Measurements from ENCODE around the gene SMARCAL1.

Gene SMARCAL1

GRCh38 chr2:216478791-216479190 lies 66.5 kb downstream of the SMARCAL1 start:
- H3K79me2 ChIP-seq = no peaks in the 10 kb centered on the region
- no peak for TF ChIP-seq CTCF (IDR thresholded peaks at IDR 0.05)
- H3K9ac ChIP-seq = no peak overlapping the region
- H3K27ac ChIP-seq = no peak overlapping the region
- no peaks in the 10 kb centered on the region for H3K4me1 ChIP-seq
- no peak overlapping the region for H3K4me2 ChIP-seq (ENCODE audit: low read length)
- no peaks in the 10 kb centered on the region for H3K9me3 ChIP-seq (ENCODE audit: control insufficient read depth, low read length)
- no peak overlapping the region for H3K4me3 ChIP-seq (ENCODE audit: low read depth, low read length)
- H2AFZ ChIP-seq = no peak overlapping the region
- H3K27me3 ChIP-seq (ENCODE audit: control insufficient read depth, insufficient read depth, low read length) = no peaks in the 10 kb centered on the region
- H3K36me3 ChIP-seq (ENCODE audit: control insufficient read depth, insufficient read depth, low read length) = no peaks in the 10 kb centered on the region

GRCh38 chr2:216480221-216480620 lies 67.9 kb downstream of the SMARCAL1 start:
- Histone ChIP-seq H2AFZ (no peak overlapping the region), H3K9ac (no peak overlapping the region), H3K9me3 (ENCODE audit: control insufficient read depth, low read length) (no peaks in the 10 kb centered on the region), H3K4me3 (ENCODE audit: low read depth, low read length) (no peak overlapping the region), H3K27me3 (ENCODE audit: control insufficient read depth, insufficient read depth, low read length) (no peaks in the 10 kb centered on the region), H3K4me2 (ENCODE audit: low read length) (no peak overlapping the region), H3K27ac (no peak overlapping the region), H3K4me1 (no peaks in the 10 kb centered on the region), H3K79me2 (no peaks in the 10 kb centered on the region), H3K36me3 (ENCODE audit: control insufficient read depth, insufficient read depth, low read length) (no peaks in the 10 kb centered on the region)
- TF ChIP-seq CTCF (IDR thresholded peaks at IDR 0.05) = no peak

- H3K79me2 ChIP-seq = no peaks in the 10 kb centered on the region
- TF ChIP-seq CTCF (IDR thresholded peaks at IDR 0.05) = no peak
- H2AFZ ChIP-seq = no peak overlapping the region
- no peak overlapping the region for H3K9ac ChIP-seq
- no peak overlapping the region for H3K4me3 ChIP-seq (ENCODE audit: low read depth, low read length)
- no peaks in the 10 kb centered on the region for H3K27me3 ChIP-seq (ENCODE audit: control insufficient read depth, insufficient read depth, low read length)
- no peaks in the 10 kb centered on the region for H3K36me3 ChIP-seq (ENCODE audit: control insufficient read depth, insufficient read depth, low read length)
- H3K4me1 ChIP-seq = no peaks in the 10 kb centered on the region
- no peaks in the 10 kb centered on the region for H3K9me3 ChIP-seq (ENCODE audit: control insufficient read depth, low read length)
- H3K27ac ChIP-seq = no peak overlapping the region
- H3K4me2 ChIP-seq (ENCODE audit: low read length) = no peak overlapping the region
Observed at GRCh38 chr2:216482640-216483039, 70.4 kb downstream of the SMARCAL1 start.

- Histone ChIP-seq H3K4me3 (ENCODE audit: low read depth, low read length) (no peak overlapping the region), H3K9ac (no peak overlapping the region), H3K9me3 (ENCODE audit: control insufficient read depth, low read length) (no peaks in the 10 kb centered on the region), H3K36me3 (ENCODE audit: control insufficient read depth, insufficient read depth, low read length) (no peaks in the 10 kb centered on the region), H2AFZ (no peak overlapping the region), H3K79me2 (no peaks in the 10 kb centered on the region), H3K4me2 (ENCODE audit: low read length) (no peak overlapping the region), H3K27ac (no peak overlapping the region), H3K27me3 (ENCODE audit: control insufficient read depth, insufficient read depth, low read length) (no peaks in the 10 kb centered on the region), H3K4me1 (no peaks in the 10 kb centered on the region)
- no peak for TF ChIP-seq CTCF (IDR thresholded peaks at IDR 0.05)
Observed at GRCh38 chr2:216485237-216485636, 73.0 kb downstream of the SMARCAL1 start.

- H3K79me2 ChIP-seq = no peaks in the 10 kb centered on the region
- no peaks in the 10 kb centered on the region for H3K4me1 ChIP-seq
- no peak overlapping the region for H2AFZ ChIP-seq
- no peaks in the 10 kb centered on the region for H3K9me3 ChIP-seq (ENCODE audit: control insufficient read depth, low read length)
- H3K4me2 ChIP-seq (ENCODE audit: low read length) = no peak overlapping the region
- H3K9ac ChIP-seq = no peak overlapping the region
- TF ChIP-seq CTCF (IDR thresholded peaks at IDR 0.05) = no peak
- H3K36me3 ChIP-seq (ENCODE audit: control insufficient read depth, insufficient read depth, low read length) = no peaks in the 10 kb centered on the region
- no peak overlapping the region for H3K27ac ChIP-seq
- no peaks in the 10 kb centered on the region for H3K27me3 ChIP-seq (ENCODE audit: control insufficient read depth, insufficient read depth, low read length)
- H3K4me3 ChIP-seq (ENCODE audit: low read depth, low read length) = no peak overlapping the region
Observed at GRCh38 chr2:216485745-216486144, 73.5 kb downstream of the SMARCAL1 start.

Data from parathyroid adenoma (tissue), 2 donors.